ENCODE data around the gene MOB1A. TPM values are rescaled to one million over a fixed set of nuclear protein-coding genes. Genes with fewer than 3 reads are reported as not detected.
"Not testable (repeated sequence)": the region's sequence is repeated elsewhere in the genome, so short reads cannot be mapped to it uniquely, and the experiment has no call there.

The MOB1A gene
- total RNA-seq (2014; rRNA removed; shearing (Covaris generic)): 115 and 117 TPM in 2 replicates
- 72.4 and 93.1 TPM in 2 replicates for polyA plus RNA-seq (2014; cell fraction: nucleus; rRNA removed)

DNA sequence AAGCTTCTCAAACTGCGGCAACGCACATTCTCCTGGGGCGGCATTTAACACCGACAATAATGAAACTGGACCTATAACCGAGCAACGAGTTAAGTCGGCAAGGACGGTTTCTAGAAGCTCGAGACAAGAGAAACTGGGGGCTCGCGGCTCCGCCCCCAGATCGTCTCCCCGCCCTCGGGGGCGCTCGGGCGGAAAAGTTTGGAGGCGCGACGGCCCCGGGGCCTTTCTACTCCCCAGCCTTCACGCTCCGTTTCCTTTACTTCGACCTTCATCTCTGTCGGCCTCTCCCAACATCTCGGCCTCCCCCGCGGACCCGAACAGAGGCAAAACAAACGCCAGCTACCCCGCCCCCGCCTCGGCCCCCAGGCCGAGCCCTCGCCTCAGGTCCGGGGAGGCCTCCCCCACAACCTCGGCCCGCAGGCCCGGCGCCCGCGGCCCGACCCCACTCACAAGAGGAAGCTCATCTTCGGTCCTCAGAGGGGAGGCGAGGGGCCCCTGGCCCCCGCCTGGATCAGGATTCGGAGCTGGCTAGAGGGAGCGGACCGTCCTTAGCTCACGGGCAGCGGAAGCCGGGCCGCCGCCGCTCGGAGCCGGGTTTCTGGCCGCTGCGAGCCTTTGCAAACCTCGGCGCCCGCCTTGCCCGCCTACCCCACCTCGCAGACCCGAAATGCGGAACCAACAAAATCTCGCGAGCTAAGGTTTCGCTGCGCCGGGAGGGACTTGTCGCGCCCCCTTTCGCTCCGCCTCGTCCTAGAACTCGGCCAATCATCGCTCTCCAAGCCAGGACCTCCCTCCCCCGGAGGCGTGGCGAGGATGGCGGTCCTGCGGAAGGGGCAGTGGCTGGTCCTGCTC lies at the start of gene MOB1A:
TSS of gene MOB1A (minus strand) at position 669 of the 852 bp plus-strand sequence. CDS start at position 464, 205 bp downstream.
- peak; percentile 99 for DNase-seq (ENCODE audit: extremely low read depth, low read depth)

DNA sequence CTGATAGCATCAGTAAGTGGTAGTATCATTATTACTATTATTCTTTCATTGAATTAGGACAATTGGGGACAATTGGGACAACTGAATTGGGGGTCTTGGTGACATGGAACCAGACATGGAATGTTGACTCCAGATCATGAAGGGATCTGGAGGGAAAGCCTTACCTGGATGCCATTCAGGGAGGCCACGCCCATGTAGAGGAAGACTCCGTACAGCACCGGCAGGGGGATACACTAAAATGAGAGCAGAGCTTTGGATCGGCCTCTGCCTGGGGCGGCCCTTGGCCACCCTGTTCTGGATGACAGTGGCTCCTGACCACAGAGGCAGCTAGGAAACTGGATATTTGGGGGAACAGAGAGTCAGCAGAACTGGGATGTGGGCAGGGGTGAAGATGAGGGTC lies 49.0 kb upstream of the MOB1A start:
- DNase-seq (ENCODE audit: extremely low read depth, low read depth): no peak

DNA sequence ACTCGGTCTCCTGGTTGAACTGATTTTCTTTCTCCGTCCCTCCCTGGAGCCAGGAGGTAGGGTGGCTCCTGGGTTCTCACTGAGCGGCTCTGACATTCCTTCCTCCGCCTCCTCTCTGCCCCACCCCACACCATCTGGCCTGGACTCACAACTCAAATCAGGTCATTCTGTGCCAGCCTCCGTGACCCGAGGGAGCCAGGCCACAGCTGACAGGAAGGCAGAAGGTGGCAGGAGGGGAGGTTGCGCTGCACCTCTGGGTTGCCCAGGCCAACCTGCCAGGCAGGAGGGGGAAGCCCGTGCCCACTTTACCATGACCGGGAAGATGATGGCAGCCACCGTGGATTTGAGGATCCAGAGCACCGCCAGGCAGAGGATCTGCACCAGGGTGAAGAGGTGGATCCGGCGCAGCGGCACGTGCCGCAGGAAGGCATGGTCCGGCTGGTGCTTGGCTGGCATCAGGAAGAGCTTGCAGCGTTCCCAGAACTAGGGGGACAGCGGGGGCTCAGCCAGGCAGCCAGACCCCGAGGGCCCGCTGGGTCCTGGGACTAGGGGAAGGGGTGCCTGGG lies 48.1 kb upstream of the MOB1A start:
- no peak for DNase-seq (ENCODE audit: extremely low read depth, low read depth)

DNA sequence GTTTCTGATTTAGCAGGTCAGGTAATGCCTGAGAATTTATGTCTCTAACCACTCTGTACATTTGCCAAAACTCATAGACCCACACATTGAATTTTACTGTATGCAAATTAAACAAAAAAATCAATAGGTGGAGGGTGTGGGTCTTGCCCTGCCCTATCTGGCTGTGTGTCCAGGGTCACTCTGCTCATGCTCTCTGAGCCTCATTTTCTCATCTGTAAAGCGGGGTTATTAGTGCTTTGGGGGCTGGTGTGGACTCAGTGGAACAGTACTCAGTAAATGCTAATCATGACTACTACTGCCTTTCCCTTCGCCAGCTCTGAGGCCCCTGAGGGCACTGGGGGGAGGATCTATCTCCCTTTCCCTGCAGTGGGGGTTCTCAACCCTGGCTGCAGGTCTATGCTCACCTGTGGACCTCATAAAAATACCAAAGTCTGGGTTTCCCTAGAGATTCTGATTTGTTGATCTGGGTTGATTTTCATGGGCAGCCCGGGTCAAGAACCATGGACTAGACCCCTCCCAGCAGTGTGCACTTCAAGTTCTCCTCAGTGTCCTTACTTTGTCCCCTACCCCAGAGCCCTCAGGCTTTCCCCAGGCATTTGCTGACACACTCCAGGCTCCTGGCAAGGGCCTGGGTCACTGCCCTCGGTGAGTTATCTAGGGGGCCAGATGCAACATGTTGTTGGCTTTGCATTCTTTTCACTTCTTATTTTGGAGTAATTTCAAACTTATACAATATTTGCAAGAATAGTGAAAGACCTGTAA lies 47.2 kb upstream of the MOB1A start:
- no peak for DNase-seq (ENCODE audit: extremely low read depth, low read depth)

DNA sequence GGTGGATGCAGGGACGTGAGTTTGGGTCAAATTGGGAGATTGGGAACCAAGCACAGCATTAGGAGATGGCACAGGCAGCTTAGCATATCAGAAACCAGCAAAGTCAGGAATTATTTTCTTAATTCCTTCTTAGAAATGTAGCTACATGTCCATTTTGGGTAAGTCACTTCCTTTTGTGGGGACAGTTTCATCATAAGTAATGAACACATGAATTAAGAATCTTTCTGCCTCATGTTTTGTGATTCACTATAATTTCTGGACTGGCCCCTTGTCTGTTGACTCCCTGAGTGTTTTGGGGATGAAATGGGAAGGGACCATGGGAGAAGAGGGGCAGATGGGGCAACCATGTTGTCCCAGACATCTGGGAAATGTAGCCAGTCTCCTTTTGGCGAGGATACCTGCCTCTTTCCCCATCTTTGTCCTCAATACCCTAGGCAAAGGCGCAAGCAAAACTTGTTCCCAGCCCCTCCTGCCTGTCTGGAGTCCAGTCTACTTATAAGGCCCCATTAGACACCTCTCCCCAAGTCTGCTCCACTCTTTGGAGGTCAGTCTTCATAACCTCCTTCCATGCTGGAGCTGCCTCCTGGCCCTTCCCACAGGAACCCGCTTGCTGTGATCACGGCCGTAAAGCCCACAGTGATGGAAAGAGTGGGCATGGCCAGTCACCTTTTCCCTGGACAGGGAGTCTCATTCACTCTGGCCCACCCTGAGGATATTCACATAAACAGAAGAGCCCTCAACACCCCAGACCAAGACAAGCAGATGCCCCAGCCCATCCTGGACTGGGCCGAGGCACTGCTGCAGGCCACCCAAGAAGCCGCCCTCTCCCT lies 45.5 kb upstream of the MOB1A start:
- no peak for DNase-seq (ENCODE audit: extremely low read depth, low read depth)

DNA sequence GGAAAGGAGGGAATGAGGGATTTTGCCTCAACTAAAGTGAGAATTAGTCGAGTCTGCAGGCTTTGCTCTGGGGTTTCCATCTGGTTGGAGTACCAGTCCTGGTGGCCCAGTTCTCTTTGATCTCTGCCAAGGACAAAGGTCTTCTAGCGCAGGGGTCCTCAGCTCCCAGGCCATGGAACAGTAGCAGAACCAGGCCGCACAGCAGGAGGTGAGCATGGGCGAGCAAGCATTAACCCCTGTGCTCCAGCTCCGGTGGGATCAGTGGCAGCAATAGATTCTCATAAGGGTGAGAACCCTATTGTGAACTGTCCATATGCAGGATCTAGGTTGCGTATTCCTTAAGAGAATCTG lies 43.6 kb upstream of the MOB1A start:
- DNase-seq (ENCODE audit: extremely low read depth, low read depth): no peak

DNA sequence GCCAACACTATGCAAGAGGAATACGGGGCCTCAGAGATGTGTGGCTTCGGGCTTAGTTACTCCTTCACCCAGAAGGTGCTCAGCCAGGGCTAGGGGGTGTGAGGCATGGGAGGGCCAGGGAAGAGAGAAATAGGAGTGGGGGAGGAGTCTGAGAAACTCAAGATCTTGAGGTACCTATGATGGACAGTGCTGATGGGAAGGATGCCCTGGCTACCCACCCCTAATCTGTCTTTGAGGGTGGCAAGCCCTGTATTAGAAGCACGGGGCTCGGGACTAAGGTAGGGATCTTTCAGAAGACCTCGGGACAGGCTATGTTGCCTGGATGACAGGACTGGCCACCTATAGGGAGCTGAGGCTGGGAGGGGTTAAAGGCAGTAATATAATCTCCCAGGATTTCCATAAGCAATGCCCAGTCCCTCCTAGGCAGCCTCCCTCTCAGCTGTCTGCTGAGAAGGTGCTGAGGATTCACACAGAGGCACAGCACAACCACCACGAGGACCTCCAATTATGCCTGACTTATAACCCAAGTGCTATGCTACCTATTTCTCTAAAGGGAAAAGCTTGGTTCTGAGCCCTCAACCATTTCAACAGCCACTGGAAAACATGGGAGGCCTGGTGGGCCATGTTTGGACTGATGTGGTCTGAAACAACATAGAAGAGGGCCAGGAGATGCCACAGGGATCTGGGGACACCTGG lies 43.1 kb upstream of the MOB1A start:
- DNase-seq (ENCODE audit: extremely low read depth, low read depth): no peak

DNA sequence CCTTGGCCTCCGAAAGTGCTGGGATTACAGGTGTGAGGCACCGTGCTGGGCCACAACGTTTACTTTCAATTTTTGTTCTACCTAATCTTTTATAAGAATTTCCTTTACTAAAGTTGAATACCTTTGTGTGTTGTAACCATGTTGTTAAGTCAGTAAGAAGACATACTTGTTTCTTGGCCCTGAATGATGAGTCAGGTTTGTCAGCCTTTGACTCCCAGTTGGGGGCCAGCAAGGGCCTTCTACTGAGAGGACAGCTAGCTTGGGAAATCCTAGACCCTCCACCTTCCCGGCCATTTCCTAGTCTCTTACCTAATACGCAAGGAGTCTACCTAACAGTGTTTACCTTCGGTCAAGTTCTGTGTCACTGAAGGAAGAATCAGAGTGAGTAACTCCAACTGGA lies 42.4 kb upstream of the MOB1A start:
- no peak for DNase-seq (ENCODE audit: extremely low read depth, low read depth)

DNA sequence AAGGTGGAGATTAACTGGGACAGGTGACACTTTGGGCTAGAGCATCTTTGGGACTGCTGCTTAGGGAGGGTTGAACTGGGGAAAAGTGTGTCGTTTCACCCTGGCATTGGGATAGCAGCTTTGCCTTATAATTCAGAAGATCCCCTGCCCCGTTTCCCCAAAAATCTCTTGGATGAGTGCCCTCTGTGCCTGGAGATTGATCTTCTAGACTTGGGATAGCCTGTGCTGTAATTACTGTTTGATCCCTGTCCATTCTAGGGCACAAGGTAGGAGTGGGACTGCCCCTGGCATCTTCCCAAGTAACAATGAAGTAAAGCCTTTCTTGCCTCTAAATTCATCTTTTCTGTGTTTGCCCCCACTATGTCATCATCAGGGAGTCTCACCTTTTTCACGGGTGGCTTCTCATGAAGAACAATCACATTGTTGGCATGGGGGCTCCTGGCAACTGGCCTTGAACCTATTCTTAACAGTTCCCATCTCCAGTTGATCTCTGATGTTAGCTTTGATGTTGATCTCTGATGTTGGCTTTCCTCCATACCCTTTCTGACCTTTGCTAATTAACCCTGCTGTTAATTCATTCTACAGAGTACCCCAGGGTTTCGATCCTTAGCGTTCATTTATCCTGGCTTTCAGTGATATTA lies 41.3 kb upstream of the MOB1A start:
- DNase-seq (ENCODE audit: extremely low read depth, low read depth): no peak

DNA sequence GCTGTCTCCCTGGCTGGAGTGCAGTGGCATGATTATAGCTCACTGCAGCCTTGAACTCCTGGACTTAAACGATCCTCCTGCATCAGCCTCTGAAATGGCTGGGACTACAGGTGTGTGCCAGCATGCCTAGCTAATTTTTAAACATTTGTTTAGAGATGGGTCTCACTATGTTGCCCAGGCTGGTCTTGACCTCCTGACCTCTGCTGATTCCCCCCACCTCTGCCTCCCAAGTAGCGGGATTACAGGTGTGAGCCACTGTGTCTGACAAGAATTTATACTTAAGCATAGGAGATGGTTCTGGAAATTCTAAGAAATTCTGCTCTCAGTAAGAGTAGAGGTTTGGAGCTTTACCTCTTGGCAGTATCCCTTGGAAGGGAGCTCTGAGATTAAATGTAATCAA lies 38.0 kb upstream of the MOB1A start:
- no peak for DNase-seq (ENCODE audit: extremely low read depth, low read depth)

DNA sequence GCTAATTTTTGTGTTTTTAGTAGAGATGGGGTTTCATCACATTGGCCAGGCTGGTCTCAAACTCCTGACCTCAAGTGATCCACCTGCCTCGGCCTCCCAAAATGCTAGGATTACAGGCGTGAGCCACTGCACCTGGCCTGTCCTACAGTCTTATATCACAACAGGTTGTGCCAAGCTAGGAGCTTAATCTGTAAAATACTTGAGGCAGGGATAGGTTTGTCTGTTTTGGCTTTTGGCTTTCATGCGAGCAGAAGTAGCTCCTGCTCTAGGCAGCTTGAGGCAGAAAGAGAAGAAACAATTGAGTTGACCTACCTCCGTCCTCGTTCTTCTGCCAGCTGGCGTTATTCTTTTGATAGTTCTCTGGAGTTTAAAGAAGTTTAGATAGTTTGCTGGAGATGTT lies 37.1 kb upstream of the MOB1A start:
- not testable (repeated sequence) for DNase-seq (ENCODE audit: extremely low read depth, low read depth)

DNA sequence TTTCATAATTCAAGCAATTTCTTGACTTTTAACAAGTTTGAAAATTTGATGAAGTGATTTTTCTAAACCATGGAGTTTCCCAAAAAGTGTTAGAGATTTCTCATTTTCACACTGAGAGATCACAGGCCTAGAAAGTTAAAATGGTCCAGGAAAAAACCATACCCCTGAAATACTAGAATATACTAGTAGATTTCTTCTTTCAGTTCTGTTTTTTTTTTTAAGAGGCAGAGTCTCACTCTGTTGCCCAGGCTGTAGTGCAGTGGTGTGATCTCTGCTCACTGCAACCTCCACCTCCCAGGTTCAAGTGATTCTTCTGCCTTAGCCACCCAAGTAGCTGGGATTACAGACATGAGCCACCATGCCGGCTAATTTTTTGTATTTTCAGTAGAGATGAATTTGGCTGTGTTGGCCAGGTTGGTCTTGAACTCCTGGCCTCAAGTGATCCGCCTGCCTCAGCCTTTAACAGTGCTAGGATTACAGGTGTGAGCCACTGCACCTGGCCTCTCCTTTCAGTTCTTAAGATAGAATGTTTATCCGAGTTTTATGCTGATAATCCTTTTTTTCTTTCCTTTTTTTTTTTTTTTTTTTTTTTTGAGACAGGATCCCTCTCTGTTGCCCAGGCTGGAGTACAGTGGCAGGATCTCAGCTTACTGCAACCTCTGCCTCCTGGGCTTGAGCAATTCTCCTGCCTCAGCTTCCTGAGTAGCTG lies 34.2 kb upstream of the MOB1A start:
- no peak for DNase-seq (ENCODE audit: extremely low read depth, low read depth)

DNA sequence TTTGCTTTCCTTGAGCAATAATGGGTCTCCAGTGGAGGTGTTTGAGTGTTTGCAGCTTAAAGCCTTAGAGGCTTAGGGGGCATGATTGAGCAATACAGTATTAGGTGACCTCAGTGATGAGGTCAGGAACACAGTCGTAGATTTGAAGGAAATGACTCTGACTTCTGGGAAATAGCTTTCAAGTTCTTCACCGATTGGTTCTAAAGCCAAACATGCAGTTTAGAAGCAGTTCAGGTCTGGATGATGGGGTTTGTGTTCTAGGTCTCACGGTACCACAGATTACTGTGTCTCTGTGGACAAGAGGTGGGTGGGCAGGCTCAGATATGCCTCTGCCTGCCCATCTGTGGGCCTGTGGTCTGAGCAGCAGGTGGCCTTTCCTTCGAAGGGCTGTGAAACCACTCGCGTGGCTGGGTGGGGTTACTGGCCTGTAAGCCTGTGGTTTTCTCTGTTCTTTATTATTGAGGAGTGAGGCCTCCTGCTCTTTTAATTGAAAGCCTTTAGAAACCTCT lies 27.6 kb upstream of the MOB1A start:
- DNase-seq (ENCODE audit: extremely low read depth, low read depth): no peak

DNA sequence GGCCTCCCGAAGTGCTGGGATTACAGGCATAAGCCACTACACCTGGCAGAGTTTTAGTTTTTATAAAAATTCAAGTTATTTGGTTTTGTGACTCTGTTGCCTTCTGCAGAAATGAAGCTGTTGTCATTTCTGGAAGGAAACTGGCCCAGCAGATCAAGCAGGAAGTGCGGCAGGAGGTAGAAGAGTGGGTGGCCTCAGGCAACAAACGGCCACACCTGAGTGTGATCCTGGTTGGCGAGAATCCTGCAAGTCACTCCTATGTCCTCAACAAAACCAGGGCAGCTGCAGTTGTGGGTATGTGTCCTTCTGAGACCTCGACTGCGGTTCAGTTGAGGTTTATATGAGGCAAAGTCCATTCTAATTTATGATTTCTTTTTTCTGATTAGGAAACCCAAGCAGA lies 26.9 kb upstream of the MOB1A start:
- no peak for DNase-seq (ENCODE audit: extremely low read depth, low read depth)

DNA sequence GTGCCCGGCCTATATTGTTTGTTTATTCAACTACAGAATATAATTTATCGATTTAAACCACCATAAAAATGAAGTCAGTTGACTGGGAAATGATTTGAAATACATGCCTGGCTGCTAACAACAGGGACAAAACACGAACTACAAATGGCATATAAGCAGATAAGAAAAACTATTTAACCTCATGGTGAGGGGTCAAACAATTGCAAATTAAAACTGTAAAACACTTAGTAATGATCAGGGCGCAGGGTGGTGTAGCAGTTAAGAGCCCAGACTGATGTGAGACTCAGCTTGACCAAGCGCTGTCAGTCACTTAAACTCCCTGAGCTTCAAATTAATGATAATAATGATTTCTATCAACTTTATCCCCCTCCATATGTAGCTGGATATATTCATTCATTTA lies 26.4 kb upstream of the MOB1A start:
- DNase-seq (ENCODE audit: extremely low read depth, low read depth): no peak

DNA sequence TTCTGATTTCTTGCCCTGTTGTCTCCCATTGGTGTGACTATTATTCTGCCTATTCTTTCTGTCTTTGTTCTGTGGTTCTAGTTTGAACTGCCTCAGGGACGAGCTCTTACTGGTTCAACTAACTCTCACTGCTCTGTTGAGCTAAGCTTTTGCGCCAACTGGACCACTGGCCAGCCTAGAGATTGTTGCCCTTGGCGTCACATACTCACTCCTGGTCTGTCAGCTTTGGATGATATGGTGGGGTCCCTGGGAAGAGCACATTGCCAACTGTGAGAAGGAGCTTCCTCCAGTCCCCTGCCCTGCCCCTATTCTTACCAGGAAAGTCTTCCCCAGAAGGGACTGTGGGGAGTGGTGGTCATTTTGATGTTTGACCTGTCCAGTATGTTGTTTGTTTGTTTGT lies 25.8 kb upstream of the MOB1A start:
- no peak for DNase-seq (ENCODE audit: extremely low read depth, low read depth)

DNA sequence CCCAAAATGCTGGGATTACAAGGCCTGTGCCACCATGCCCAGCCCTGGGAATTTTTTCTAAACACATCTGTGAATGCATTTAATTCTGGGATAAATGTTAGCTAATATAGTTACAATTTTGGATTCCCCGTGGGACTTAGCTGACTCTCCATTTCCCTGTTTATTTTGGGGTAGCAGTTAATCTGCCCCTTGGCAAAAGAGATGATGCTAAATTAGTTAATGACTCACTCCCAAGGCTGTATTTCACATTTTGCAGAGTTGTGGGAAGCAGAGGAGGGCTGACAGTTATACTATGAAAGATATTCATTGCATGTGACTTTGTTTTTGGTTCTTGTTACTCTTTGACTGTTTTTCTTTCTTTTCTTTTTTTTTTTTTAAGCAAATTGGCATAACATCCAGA lies 22.9 kb upstream of the MOB1A start:
- DNase-seq (ENCODE audit: extremely low read depth, low read depth): no peak

DNA sequence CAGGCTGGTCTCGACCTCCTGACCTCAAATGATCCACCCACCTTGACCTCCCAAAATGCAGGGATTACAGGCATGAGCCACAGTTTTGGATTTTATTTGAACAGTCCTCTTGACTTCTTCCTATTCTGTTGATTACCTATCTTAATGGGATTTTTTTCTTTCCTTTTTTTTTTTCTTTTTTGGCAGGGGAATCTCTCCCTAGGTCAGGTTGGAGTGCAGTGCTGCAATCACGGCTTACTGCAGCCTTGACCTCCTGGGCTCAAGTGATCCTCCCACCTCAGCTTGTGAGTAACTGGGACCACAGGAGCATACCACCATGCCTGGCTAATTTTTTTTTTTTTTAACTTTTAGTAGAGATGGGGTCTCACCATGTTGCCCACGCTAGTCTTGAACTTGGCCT lies 22.5 kb upstream of the MOB1A start:
- DNase-seq (ENCODE audit: extremely low read depth, low read depth): no peak

DNA sequence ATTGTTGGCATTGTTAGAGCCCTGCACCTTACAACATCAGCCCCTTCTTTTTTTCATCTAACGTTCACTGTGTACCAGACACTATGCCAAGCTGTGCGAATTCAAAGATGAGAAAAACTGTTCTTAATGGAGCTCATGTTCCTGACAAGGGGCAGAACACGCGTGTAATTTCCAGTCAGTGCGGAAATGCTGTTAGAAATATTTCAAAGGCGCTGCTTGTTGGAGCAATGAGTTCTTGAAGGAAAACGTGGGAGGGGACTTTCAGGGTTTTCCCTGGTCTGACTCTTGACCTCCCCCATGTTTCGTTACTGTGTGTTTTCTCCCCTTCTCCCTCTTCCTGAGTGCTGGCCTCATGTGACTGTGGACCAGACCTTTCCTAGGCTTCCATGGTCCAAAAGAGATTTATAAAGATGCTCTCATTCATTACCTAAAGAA lies 21.2 kb upstream of the MOB1A start:
- DNase-seq (ENCODE audit: extremely low read depth, low read depth): no peak
